Measurements from ENCODE around the gene ABCA5.
A peak's percentile ranks its signal among the peaks of the same experiment; 100 is the strongest.

Gene ABCA5

GRCh38 chr17:69268543-69269014 is 58.4 kb downstream of the ABCA5 start:
- no peak for DNase-seq (ENCODE audit: low read depth)

- no peak for DNase-seq (ENCODE audit: low read depth)
Measured at GRCh38 chr17:69267219-69267618, 59.7 kb downstream of the ABCA5 start.

- no peak for DNase-seq (ENCODE audit: low read depth)
Measured at GRCh38 chr17:69265873-69266272, 61.1 kb downstream of the ABCA5 start.

- no peak for DNase-seq (ENCODE audit: low read depth)
Measured at GRCh38 chr17:69254187-69254586, 72.7 kb downstream of the ABCA5 start.

- DNase-seq (ENCODE audit: low read depth) = no peak
Measured at GRCh38 chr17:69250641-69251040, 76.3 kb downstream of the ABCA5 start.

GRCh38 chr17:69246726-69247375 is 80.1 kb downstream of the ABCA5 start:
- DNase-seq (ENCODE audit: low read depth) = peak; percentile 49

GRCh38 chr17:69246202-69246601 is 80.7 kb downstream of the ABCA5 start:
- DNase-seq (ENCODE audit: low read depth) = no peak

- no peak for DNase-seq (ENCODE audit: low read depth)
Measured at GRCh38 chr17:69245617-69246016, 81.3 kb downstream of the ABCA5 start.

- no peak for DNase-seq (ENCODE audit: low read depth)
Measured at GRCh38 chr17:69239611-69240600, 87.0 kb downstream of the ABCA5 start.

GRCh38 chr17:69236946-69237345 is 90.0 kb downstream of the ABCA5 start:
- no peak for DNase-seq (ENCODE audit: low read depth)

GRCh38 chr17:69236464-69236863 is 90.5 kb downstream of the ABCA5 start:
- DNase-seq (ENCODE audit: low read depth) = no peak

GRCh38 chr17:69235338-69236058 is 91.4 kb downstream of the ABCA5 start:
- peak; percentile 79 for DNase-seq (ENCODE audit: low read depth)

- no peak for DNase-seq (ENCODE audit: low read depth)
Measured at GRCh38 chr17:69232650-69233049, 94.3 kb downstream of the ABCA5 start.

GRCh38 chr17:69231521-69231920 is 95.4 kb downstream of the ABCA5 start:
- no peak for DNase-seq (ENCODE audit: low read depth)

GRCh38 chr17:69230939-69231338 is 96.0 kb downstream of the ABCA5 start:
- DNase-seq (ENCODE audit: low read depth) = no peak

- no peak for DNase-seq (ENCODE audit: low read depth)
Measured at GRCh38 chr17:69228576-69228975, 98.4 kb downstream of the ABCA5 start, which contains the start of gene ABCA10. Gene ABCA10, minus strand, starts transcription at chr17:69228824. Its CDS starts 3,466 bp downstream, at chr17:69225358.

- DNase-seq (ENCODE audit: low read depth) = no peak
Measured at GRCh38 chr17:69228018-69228417, 98.9 kb downstream of the ABCA5 start.

- DNase-seq (ENCODE audit: low read depth) = no peak
Measured at GRCh38 chr17:69227541-69227940, 99.4 kb downstream of the ABCA5 start.

GRCh38 chr17:69223809-69224208 is 103.1 kb downstream of the ABCA5 start:
- peak; percentile 14 for DNase-seq (ENCODE audit: low read depth)

GRCh38 chr17:69222707-69223258 is 104.2 kb downstream of the ABCA5 start:
- DNase-seq (ENCODE audit: low read depth) = no peak

- DNase-seq (ENCODE audit: low read depth) = no peak
Measured at GRCh38 chr17:69220098-69220497, 106.8 kb downstream of the ABCA5 start.

- DNase-seq (ENCODE audit: low read depth) = no peak
Measured at GRCh38 chr17:69218986-69219385, 107.9 kb downstream of the ABCA5 start.
